ENCODE data around the gene REV1. TPM values are rescaled to one million over a fixed set of nuclear protein-coding genes. Genes with fewer than 3 reads are reported as not detected.
"Not testable (repeated sequence)": the region's sequence is repeated elsewhere in the genome, so short reads cannot be mapped to it uniquely, and the experiment has no call there.

The REV1 gene
- total and polyA plus RNA-seq, 2 of the 8 experiments (the other 6 are each of a cell fraction or from before 2014, with no cell fraction given) = 16.6 to 34.3 TPM

DNA sequence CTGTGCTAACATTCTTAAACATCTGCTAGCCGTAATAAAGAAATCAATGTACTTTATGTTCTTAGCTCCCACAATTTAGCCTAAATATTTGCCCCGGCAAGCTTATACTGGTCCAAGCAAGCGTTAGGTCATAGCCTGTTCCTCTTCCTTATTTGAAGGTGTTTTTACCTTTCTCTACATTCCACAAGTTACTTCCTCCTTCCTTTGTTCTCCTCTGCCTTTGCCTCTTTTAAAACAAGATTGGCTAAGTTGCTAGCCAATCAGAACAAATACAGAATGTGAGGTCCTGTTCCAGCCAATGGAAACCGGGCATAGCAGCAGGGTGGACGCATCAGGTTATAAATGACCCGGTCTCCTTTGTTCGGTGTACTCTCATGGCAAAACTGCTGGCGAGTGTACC is 19.4 kb downstream of the REV1 start:
- H4K8ac ChIP-seq (ENCODE audit: extremely low read depth, insufficient read depth, low read length); H3K36me3 ChIP-seq (ENCODE audit: control insufficient read depth in 2 of 4, insufficient read depth in 4 of 4, low read length in 3 of 4); POLR2A ChIA-PET (ENCODE audit: partially characterized antibody); H2AK5ac ChIP-seq (ENCODE audit: low read depth, low read length); H2BK15ac ChIP-seq (ENCODE audit: low read length); H3K23me2 ChIP-seq (ENCODE audit: low read depth, low read length); H3K18ac ChIP-seq (ENCODE audit: extremely low read depth, low read length); H3K79me1 ChIP-seq (ENCODE audit: low read depth, low read length); H3K56ac ChIP-seq (replicated peaks; ENCODE audit: insufficient read length, low read depth, low read length); H4K5ac ChIP-seq (ENCODE audit: insufficient read length, low read depth, low read length); CTCF ChIA-PET (ENCODE audit: partially characterized antibody); H3K9ac ChIP-seq (replicated peaks in 1 of 4; ENCODE audit: extremely low read depth in 1 of 4, low read depth in 3 of 4, low read length in 3 of 4); H3K27ac ChIP-seq (ENCODE audit: low read depth, low read length); H3K4me3 ChIP-seq (ENCODE audit: extremely low read depth in 1 of 4, insufficient read depth in 2 of 4, low read depth in 3 of 4, low read length in 4 of 4); H3K23ac ChIP-seq (ENCODE audit: insufficient read length); H3K14ac ChIP-seq (ENCODE audit: insufficient read length); DNase-seq (ENCODE audit: low read depth in 1 of 2, low spot score in 2 of 2); H2BK5ac ChIP-seq (ENCODE audit: low read depth, low read length); H4K20me1 ChIP-seq (replicated peaks in 1 of 2; ENCODE audit: control insufficient read depth in 1 of 2, insufficient read depth in 2 of 2, low read length in 2 of 2); H3K9me3 ChIP-seq (ENCODE audit: insufficient read depth in 2 of 2, low read depth in 1 of 2, low read length in 1 of 2); H4K91ac ChIP-seq (replicated peaks; ENCODE audit: insufficient read length, low read length); H3K4me2 ChIP-seq (ENCODE audit: insufficient read depth in 1 of 2, low read depth in 2 of 2, low read length in 2 of 2); H2BK12ac ChIP-seq (ENCODE audit: low read depth, low read length); H3K27me3 ChIP-seq (replicated peaks in 1 of 4; ENCODE audit: control insufficient read depth in 3 of 4, extremely low read depth in 1 of 4, insufficient read depth in 3 of 4, low read length in 3 of 4); H2BK120ac ChIP-seq (replicated peaks; ENCODE audit: low read depth, low read length); H2AFZ ChIP-seq (ENCODE audit: low read length); H3K4ac ChIP-seq (replicated peaks; ENCODE audit: insufficient read length, low read depth, low read length); H2BK20ac ChIP-seq (ENCODE audit: low read length); FAIRE-seq: not testable (repeated sequence)
- H3K79me2 ChIP-seq (ENCODE audit: control insufficient read depth in 1 of 2, insufficient read depth in 2 of 2, low read length in 2 of 2) = peaks cover 4 to 92% of the 10 kb centered on the region in 2 experiments; a peak in 3 of 4 replicates
- TF ChIP-seq TBP (IDR thresholded peaks at IDR 0.05; ENCODE audit: low read depth, low read length) = 0 out of 2 replicates have a peak, but pooled peaks have one; percentile 15
- WGBS, 2 experiments (ENCODE audit: extremely low coverage in 1 of 2, insufficient coverage in 1 of 2, insufficient read length in 1 of 2, insufficient replicate concordance in 2 of 2, low coverage in 1 of 2, low lambda C conversion rate in 2 of 2, missing lambda C conversion rate in 1 of 2) = 87% methylated on average over 8 of the region's 8 CpGs; no CpG with 5 or more reads in 1 of the 2 experiments
- peaks cover 0 to 14% (median 7%) of the 10 kb centered on the region in 4 experiments; a peak in 3 of 7 replicates for H3K4me1 ChIP-seq (replicated peaks in 1 of 4; ENCODE audit: control insufficient read depth in 3 of 4, insufficient read depth in 4 of 4, low read length in 3 of 4)

Data from H1 (cell line).